GM10266 (cell line): ENCODE data around the gene SNTG2.

Experiments
- DNase-seq: peaks from one replicate; pipeline ENCODE4 v3.0.0; 2012; ENCODE audit errors: extremely low spot score
- TF ChIP-seq, protein P1 (sequence below): IDR thresholded peaks from 2 replicates; pipeline ENCODE4 v1.5.1; 2012; ENCODE audit warnings: mild to moderate bottlenecking, low read depth; ENCODE audit not compliant: control insufficient read depth, insufficient read depth; ENCODE audit errors: missing control alignments

The SNTG2 gene

DNA sequence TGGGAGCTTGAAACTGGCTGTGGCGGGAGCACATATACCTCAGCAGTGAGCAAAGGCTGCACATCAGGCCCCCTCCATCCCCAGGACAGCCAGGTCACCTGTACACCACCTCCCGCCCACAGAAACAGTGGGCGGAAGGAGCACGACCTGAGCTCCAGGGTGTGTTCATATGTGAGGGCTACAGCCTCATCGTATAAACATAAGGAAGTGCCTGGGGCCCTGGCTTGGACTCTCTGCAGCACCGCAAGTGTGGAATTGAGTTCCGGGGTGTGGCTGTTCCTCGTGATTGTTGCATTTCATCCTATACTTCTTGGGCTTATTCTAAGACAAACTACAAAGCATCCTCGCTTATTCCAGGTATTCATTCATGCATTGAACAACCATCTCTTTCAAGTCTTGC, 402.5 kb downstream of the SNTG2 start:
- TF ChIP-seq, protein P1, sequence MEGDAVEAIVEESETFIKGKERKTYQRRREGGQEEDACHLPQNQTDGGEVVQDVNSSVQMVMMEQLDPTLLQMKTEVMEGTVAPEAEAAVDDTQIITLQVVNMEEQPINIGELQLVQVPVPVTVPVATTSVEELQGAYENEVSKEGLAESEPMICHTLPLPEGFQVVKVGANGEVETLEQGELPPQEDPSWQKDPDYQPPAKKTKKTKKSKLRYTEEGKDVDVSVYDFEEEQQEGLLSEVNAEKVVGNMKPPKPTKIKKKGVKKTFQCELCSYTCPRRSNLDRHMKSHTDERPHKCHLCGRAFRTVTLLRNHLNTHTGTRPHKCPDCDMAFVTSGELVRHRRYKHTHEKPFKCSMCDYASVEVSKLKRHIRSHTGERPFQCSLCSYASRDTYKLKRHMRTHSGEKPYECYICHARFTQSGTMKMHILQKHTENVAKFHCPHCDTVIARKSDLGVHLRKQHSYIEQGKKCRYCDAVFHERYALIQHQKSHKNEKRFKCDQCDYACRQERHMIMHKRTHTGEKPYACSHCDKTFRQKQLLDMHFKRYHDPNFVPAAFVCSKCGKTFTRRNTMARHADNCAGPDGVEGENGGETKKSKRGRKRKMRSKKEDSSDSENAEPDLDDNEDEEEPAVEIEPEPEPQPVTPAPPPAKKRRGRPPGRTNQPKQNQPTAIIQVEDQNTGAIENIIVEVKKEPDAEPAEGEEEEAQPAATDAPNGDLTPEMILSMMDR: no peak
- no peak for DNase-seq

DNA sequence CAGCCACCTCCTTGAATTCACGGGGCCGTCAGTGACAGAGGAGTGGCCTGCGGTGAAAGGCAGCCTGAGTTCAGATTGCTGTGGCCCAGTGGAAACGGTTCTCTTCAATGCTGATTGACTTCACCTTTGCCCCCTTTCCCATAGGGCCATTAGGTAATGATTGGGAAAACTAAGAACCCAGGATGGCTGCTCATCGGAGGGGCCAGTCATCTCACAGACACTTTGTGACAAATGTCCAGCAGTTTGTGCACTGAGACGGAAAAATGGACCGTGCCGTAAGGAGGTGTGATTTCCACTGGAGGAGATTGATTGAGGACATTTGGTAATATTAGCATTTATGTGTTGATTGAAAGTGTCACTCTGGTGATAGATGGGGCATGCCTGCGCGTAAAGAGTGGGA, 402.9 kb downstream of the SNTG2 start:
- DNase-seq: no peak
- TF ChIP-seq, protein P1: no peak

DNA sequence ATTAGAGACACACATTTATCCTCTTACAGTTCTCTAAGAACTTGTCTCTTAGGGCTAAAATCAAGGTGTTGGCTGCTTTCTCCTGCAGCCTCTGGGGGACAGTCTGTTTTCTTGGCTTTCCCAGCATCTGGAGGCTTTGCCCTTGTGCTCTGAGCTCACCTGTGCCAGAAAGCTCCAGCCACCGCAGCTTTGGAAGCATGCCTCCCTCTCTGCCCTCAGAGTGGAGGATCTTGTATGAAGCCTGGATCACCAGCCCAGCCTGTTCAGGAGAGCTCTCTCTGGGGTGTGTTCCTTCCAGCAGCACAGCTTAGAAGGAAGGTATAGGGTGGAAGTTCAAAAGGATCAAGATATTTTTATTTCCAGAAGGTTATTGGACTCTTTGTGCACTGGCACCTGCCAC, 409.5 kb downstream of the SNTG2 start:
- no peak for DNase-seq
- TF ChIP-seq, protein P1: no peak

DNA sequence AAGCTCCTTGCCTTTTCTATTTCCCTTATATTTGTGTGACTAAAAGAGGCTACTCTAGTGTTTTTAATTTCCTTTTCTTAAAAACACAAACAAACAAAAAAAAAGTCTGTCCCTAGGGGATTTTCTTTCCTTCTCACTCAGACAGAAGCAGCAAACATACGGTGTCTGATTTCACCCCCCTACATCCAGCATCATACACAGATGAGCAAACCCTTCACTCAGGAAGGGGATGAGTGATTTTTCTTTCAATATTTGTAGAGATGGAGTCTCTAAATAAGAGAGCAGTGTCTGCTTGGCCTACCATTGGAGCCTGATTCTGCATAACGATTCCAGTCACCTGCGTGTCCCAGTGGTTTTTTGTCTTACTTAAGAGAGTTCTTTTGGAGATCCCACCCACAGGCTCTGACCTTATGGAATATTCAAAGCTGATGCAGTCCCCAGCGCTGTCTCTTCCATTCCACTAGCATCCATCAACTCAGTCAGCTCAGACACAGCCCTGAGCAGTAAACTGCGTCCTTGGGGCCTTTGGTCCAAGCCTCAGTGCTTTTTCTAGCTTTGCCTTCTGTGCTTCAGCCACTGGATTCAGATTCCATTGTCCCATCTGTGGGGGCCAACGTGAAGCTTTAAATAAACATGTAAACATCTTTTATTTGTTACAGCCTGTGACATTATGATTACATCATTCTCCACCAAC, 410.1 kb downstream of the SNTG2 start:
- DNase-seq: no peak
- TF ChIP-seq, protein P1: no peak

DNA sequence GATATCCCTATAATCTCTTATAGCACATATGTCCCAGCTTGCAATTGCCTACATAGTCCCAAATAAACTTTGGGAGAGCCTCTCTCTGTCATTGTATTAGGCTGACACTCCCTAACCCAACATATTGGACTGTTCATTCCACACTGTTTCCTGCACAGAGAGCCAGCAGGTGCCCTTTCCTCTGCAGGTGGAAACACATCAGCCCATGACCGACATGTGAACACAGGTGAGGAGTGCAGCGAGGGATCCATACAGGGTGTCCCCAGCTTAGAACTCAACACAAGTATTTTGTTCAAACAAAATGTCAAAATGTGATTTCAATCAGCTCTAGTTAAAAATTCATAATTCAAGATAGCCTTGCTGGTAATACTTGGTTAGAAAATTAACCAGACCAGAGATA, 412.7 kb downstream of the SNTG2 start:
- TF ChIP-seq, protein P1: no peak
- DNase-seq: no peak

DNA sequence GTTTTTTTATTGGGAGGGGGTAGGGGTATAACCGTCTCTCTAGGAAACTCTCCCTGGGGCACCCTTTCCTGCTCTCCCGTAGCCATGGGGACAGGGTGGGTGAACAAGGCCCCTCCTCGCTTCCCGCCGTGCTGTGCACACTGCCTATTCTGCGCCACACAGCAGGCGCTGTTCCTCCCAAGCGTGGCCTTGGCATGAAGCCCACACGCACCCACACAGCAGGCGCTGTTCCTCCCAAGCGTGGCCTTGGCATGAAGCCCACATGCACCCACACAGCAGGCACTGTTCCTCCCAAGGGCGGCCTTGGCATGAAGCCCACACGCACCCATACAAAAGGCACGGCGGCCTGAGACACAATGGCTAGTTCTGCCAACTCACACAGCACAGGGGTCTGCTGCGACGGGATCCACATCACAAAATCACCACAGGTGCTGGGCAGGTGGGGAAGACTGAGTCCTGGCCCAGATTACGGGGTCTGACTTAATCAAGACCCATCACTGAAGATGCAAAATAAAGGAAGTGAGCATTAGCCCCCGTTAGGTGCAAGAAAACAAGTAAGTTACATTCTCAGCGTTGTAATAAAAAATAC, 416.0 kb downstream of the SNTG2 start:
- TF ChIP-seq, protein P1: no peak
- DNase-seq: no peak

DNA sequence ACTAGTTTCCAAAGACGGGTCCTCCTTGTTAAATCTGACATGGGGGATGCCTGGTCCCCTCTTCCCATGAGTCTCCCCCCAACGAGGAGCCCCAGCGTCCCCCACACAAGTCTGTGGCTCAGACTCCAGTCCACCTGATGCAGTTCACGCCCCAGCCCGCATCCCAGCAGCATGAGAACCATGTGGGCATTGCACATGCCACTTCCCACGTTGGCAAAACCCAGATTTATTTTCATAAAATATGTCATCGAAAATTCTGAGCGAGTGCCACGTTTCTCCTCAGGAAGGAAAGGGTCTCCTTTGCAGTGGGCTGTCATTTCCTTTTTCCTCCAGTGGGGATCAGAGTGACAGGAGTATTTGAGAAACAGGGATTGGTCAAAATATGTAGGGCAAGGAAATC, 417.0 kb downstream of the SNTG2 start:
- no peak for DNase-seq
- TF ChIP-seq, protein P1: no peak
